ENCODE results near the gene PINLYP.
"Not testable (repeated sequence)": the region's sequence is repeated elsewhere in the genome, so short reads cannot be mapped to it uniquely, and the experiment has no call there.

PINLYP gene

DNA sequence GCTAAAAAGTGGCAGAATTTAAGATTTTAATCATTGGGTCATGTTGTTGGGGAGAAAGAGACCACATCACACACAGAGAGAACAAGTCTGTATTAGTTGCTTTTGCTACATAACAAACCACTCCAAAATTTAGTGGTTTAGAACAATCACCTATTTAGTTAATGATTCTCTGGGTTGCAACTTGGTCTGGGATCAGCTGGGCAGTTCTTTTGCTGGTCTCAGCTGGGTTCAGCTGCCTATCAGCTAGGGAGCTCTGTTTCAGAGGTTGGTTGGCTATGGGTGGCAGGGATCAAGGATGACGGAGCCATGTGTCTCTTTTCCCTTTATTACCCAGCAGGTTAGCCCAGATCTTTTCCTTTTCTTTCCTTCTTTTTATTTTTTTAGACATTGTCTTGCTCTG is 8.9 kb downstream of the PINLYP start:
- peak overlapping the region; percentile 8; the same call in 1 of the 2 replicates for H3K4me3 ChIP-seq (ENCODE audit: low read length)
- TF ChIP-seq ZNF274 (IDR thresholded peaks at IDR 0.05; ENCODE audit: low read depth, low read length), result no peak

DNA sequence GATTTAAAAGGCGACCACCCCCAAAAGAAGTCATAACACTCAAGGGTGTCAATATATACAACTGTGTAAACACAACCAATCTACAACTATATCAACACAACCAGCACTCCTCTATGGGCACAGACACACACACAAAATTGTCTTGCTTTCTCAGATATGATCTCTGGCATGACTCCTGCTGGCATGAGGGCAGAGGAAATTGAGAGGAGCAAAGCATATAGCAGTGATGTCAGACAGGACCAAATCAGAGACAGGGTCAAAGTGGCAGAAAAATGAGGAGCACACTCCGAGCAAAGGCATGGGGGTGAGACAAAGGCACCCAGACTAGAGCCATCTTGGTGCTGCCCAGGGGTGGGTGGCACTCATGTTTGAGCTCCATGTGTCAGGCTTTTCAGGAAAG is 10.7 kb downstream of the PINLYP start:
- no peak for TF ChIP-seq ZNF274 (IDR thresholded peaks at IDR 0.05; ENCODE audit: low read depth, low read length)
- no peak overlapping the region for H3K4me3 ChIP-seq (ENCODE audit: low read length)

- H3K4me3 ChIP-seq (ENCODE audit: low read length), result not testable (repeated sequence)
These were observed 11.4 kb downstream of the PINLYP start for GRCh38 chr19:43587029-43587428.

- no peak for TF ChIP-seq ZNF274 (IDR thresholded peaks at IDR 0.05; ENCODE audit: low read depth, low read length)
These were observed 13.7 kb downstream of the PINLYP start for GRCh38 chr19:43589277-43589676.

DNA sequence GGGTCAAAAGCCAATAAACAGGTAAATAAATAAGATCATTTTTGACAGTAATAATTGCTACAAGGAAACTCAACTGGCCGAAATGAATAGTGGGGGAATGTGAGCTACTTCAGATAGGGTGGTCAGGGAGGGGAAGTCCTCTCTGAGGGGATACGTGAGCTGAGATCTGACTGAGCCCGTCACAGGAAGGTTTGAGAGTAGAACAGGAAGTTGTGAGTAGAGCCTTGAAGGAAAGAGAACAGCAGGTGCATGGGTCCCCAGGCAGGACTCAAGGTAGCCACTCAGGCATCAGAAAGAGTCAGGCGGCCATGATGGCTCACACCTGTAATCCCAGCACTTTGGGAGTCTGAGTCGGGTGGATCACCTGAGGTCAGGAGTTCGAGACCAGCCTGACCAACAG is 14.1 kb downstream of the PINLYP start:
- no peak overlapping the region for H3K4me3 ChIP-seq (ENCODE audit: low read length)
- no peak for TF ChIP-seq ZNF274 (IDR thresholded peaks at IDR 0.05; ENCODE audit: low read depth, low read length)

More at GRCh38 chr19:43589277-43589676, 13.7 kb downstream of the PINLYP start:
- no peak overlapping the region for H3K4me3 ChIP-seq (ENCODE audit: low read length)

DNA sequence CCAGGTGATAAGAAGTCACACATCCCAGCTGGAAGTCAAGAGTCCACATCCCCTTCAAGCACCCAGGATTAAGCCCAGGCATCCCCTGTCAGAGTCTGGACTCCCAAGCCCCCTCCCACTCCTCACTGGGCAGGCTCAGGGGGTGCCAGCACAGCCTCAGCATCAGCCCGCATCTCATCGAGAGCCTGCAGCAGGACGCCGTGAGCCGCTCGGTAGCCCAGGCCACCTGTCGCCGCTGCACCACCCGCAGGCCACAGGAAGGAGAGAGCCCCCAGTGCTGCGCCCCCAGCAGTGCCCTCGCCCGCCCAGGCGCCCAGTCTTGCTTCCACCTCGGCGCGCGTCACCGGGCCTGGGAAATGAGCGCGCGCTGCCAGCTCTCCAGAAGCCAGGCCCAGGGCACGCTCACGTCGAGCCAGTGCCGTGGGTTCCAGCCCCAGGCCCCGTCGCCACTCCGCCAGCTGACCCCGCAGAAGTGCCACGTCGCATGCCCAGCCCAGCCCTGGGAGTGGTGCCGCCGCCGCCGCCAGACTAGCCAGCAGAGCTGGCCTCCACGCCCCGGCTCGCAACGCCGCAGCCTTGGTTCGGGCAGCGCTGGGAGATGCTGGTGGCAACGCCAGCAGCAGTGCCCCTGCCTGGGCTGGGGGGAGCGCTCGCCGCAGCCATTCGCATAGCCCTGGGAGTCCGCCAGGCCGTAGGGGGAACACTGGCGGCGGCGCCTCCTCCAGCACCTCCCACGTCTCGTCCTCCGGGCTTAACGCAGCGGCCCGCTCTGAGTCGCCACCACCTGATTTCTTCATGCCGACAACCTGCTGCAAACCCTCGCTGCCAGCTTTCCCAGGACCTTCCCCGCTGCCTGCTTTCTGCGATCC is 16.5 kb downstream of the PINLYP start:
- no peak for TF ChIP-seq ZNF274 (IDR thresholded peaks at IDR 0.05; ENCODE audit: low read depth, low read length)
- no peak overlapping the region for H3K4me3 ChIP-seq (ENCODE audit: low read length)

- no peak overlapping the region for H3K4me3 ChIP-seq (ENCODE audit: low read length)
- TF ChIP-seq ZNF274 (IDR thresholded peaks at IDR 0.05; ENCODE audit: low read depth, low read length), result no peak
These were observed 17.3 kb downstream of the PINLYP start for GRCh38 chr19:43592800-43593350.

GRCh38 chr19:43594081-43594697 is 18.6 kb downstream of the PINLYP start:
- H3K4me3 ChIP-seq (ENCODE audit: low read length), result peak overlapping the region; percentile 78; the same call in 1 of the 2 replicates
- no peak for TF ChIP-seq ZNF274 (IDR thresholded peaks at IDR 0.05; ENCODE audit: low read depth, low read length)

DNA sequence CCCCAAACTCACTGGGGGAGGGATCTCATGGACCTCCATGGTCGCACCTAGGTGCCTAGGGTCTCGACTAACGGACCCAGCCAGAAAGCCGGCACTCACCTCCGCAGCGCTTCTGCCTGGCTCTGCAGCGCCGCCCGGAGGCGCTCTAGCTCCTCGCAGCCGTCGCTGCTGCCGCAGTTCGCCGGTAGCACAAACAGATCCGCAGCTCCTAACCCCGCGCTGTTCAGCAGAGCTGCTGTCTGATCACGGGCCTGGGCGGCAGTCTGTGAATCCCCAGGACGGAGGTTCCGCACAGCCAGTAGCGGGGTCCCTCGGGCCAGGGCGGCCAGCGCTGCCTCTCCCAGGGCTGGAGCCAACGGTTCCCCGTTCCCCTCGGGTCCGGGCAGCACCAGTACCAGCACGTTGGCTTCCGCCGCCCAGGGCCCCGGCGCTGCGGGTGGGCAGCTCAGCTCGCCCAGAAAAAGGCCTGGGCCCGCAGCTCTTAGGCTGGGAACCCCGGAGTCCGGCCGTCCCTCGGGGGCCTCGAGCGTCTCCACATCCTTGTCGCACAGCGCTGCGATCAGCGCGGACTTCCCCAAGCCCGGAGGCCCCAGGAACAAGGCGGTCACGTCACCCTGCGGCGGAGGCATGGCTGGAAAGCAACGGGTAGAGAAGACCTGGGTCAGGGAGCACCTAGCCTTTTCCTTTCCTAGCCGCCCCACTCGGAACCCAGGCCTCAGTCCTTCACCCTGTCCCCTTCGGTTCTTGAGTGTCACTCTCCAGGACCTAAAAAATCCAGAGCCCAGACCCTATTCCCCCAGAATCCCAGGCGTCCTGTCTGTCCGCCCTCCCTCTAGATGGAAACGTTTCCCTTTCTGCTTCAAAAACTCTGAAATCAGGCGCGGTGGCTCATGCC is 19.4 kb downstream of the PINLYP start:
- no peak for TF ChIP-seq ZNF274 (IDR thresholded peaks at IDR 0.05; ENCODE audit: low read depth, low read length)
- peak overlapping the region; percentile 78 for H3K4me3 ChIP-seq (ENCODE audit: low read length)

DNA sequence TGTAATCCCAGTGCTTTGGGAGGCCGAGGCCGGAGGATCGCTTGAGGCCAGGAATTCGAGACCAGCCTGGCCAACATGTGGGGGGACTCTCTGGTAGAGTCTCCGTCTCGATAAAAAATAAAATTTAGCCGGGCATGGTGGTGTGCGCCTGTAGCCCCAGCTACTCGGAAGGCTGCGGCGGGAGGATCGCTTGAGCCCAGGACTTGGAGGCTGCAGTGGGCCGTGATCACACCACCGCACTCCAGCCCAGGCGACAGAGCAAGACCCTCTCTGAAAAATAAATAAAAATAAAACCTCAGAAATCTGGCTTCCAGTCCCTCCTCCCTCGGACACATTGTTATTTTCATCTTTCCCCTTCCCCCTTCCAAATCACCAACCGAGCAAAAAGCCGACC is 20.0 kb downstream of the PINLYP start:
- TF ChIP-seq ZNF274 (IDR thresholded peaks at IDR 0.05; ENCODE audit: low read depth, low read length), result no peak

DNA sequence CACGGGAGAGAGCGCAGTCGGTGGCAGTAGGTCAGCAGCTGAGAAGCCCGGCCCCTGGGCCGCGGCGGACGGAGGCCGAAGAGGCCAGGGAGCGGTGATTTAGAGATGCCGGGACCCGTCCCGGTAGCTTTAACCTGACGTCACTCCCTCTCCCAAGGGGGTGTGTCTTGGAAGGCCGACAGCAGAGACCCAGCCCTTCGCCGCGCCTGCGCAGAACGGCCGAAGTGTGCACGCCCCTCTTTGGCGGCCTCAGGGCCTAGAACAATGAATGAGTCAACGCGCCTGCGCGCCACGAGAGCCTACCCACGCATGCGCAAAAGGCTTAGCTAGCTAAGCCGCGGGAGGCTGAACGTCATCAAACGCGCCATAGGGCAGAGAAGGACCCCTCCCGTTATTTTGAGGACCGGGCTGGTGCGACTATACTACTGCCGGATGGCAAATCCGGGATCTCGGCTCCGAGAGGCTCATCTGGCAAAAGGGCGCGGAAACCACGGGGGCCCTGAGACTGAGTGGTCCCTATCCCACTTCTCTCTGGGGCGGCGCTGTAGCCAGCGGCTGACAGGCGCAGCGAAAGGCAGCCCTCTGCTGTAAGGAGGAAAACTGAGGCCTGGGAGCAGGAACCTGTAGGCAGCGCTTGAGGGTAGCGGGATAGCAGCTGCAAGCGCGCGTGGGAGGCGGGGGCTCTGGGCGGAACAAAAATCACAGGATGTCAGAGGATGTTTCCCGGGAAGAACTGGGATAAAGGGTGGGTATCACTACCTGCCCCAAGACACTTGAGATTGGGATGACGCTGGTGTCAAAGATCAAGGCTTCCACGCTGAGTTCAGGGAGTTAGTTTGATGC is 20.6 kb downstream of the PINLYP start, which contains the start of the genes IRGQ and ZNF576:
Gene IRGQ (minus strand): TSS at position 136 of the 843 bp plus-strand sequence. CDS start 796 bp downstream, outside the sequence.
Gene ZNF576 (plus strand): TSS at position 597 of the 843 bp plus-strand sequence. CDS start 514 bp downstream, outside the sequence.
- H3K4me3 ChIP-seq (ENCODE audit: low read length), result peak within 1 kb of the TSS; percentile 96
- no peak for TF ChIP-seq ZNF274 (IDR thresholded peaks at IDR 0.05; ENCODE audit: low read depth, low read length)

More for the DNA sequence above, 20.0 kb downstream of the PINLYP start:
- peak overlapping the region; percentile 78 for H3K4me3 ChIP-seq (ENCODE audit: low read length)

DNA sequence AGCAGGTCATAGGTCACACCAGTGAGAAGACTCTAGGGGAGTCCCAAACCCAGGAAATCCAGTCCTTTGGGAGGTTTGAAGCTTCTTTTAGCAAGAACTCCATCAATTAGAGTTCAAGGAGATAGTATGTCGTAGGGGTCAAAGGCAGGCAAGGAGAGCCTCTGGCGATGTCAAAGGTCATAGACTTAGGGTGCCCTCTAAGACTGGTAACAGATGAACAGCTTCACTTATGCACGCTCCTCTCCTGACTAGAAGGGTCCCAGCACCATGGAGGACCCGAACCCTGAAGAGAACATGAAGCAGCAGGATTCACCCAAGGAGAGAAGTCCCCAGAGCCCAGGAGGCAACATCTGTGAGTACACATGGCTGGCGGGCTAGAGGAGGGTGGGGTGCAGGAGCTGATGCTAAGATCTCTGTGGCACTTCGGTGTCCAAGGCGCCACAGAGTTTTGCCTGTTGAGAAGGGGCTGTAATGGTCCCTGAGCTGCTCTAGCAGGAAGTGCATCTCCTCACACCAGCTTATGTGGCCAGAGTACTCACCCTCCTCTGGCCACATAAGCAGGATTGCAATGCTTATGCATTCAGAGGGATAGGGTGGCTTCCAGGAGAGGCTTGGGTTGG is 21.4 kb downstream of the PINLYP start:
- no peak for TF ChIP-seq ZNF274 (IDR thresholded peaks at IDR 0.05; ENCODE audit: low read depth, low read length)
- peak overlapping the region; percentile 96 for H3K4me3 ChIP-seq (ENCODE audit: low read length)
